Epithelial cell of prostate (primary cell): ENCODE results near the gene SLCO4C1.

Source experiments
- DNase-seq: peaks from one replicate; pipeline ENCODE4 v3.0.0-alpha.2; 2011; ENCODE audit warnings: low read depth, low spot score
- H3K27ac ChIP-seq: fragments of 450-650 bp; 2 replicates; pipeline ENCODE4 v1.5.1; 2017; ENCODE audit warnings: mild to moderate bottlenecking

Gene SLCO4C1

DNA sequence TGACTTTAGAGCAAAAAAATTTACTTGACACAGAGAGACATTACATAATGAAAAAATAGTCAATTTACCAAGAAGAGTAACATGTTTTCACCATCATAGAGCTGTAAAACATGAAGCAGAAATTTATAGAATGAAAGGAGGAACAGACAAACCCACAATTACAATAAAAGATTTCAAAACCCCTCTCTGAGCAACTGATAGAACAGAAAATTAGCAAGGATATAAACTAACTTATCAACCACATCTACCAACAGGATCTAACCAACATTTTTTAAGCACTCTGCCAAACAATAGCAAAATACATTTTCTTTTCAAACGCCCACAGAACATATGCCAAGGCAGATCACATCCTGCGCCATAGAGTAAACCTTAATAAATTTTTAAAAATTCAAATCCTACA lies 17.9 kb downstream of the SLCO4C1 start:
- H3K27ac ChIP-seq: no peak overlapping the region
- no peak for DNase-seq

DNA sequence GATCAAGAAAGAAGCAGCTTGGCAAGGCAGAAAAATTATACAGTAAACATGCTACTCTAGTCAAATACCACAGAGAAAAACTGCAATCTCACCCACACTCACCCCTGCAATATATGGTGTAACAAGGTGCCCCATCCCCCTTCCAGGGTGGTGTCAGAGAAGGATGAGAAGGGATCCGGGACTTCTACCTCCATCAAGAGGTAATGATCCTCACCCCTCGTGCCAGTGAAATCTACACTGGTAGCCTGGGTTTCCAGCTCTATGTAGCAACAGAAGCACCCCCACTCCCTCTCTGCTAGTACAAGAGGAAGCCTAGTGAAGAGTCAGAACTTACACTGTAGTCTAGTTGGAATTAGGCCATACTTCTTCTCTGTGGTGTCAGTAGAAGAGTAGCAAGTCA lies 18.9 kb downstream of the SLCO4C1 start:
- no peak overlapping the region for H3K27ac ChIP-seq
- DNase-seq: no peak

DNA sequence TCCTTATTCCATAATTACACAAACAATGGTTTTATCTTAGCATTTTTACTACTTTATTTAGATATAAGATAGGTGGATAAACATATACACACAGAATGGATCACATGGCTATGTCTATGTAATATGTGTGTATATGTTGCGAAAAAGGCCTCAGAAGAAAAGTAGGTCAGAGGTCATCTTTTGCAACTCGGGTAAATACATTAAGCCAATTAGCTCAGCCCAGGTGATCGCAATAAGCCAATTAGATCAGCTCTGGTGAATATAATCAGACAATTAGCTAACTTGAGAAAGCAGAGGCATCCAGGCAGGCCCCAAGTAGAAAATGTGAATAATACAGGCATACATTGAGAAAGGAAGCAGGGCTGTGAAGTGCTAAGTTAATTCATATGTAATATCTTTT lies 24.3 kb downstream of the SLCO4C1 start:
- DNase-seq: no peak
- no peak overlapping the region for H3K27ac ChIP-seq

DNA sequence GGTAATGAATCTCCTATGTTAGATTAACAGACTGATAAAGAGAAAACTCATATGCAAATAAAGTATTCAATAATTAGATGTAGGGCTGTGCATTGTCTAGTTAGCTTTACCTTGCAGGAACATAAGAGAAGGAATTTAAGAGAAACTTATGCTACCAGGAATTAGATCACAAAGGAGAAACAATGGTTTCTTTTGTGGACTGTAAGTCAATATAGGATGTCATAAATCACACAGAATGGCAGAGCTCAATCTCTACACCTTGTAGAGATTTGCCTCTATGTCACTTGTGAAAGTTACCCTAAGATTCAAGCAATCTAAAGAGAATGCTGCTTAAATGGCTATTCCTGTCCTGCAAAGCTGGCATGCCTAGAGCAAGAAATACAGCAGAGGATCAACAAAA lies 26.0 kb downstream of the SLCO4C1 start:
- H3K27ac ChIP-seq: no peak overlapping the region
- no peak for DNase-seq

DNA sequence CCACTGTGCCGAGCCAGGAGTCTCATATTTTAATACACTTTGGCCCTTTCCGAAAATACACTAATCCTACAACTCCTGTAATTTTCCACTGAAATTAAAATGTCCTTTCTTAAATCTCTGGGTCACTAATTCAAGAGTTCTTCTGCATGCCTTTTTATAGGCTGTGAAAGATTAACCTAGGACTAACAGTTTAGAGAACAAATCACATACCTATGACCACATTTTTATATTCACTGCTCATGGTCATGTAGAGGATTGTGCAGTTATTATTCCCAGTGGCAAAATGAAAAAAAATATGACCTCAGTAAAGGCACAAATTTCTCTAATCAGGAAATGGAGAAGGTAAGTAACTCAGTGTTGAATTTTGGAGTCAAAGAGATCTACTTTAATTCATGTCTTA lies 33.4 kb downstream of the SLCO4C1 start:
- no peak for DNase-seq
- H3K27ac ChIP-seq: no peak overlapping the region

DNA sequence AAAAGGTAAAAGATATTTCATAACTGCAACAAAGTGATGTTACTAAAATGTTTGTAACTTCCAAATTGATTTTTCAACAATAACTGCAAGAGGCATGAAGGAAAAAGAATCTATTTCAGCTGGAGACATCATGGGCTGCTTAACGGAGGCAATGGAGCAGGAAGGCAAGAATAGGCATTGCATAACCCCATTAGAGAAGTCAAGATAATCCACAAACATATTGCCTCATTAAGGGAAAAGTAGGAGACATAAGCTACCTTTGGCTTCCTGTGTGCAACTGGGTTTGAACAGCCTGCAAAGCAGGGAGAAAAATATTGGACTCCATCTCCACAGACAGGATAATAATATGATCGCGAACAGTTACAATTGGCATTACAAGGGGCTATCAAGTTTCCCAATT lies 46.7 kb downstream of the SLCO4C1 start:
- no peak for DNase-seq
- no peak overlapping the region for H3K27ac ChIP-seq

DNA sequence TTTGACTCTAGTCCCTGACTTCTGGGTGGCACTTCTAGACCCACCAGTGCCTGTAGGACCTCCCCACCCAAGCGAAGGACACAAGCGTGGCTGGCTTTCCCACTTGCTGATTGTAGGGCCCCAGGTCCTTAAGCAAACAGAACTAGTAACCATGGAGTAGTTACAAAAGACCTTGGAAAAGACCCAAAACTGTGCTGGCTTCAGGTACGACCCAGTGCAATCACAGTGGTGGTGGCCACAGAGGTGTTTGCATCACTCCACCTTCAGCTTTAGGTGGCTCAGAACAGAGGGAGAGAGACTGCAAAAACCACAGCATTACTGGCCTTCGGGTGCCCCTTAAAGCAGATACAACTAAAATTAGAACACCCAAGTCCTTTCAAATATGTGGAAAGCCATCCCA lies 52.9 kb downstream of the SLCO4C1 start:
- DNase-seq: no peak
- no peak overlapping the region for H3K27ac ChIP-seq

DNA sequence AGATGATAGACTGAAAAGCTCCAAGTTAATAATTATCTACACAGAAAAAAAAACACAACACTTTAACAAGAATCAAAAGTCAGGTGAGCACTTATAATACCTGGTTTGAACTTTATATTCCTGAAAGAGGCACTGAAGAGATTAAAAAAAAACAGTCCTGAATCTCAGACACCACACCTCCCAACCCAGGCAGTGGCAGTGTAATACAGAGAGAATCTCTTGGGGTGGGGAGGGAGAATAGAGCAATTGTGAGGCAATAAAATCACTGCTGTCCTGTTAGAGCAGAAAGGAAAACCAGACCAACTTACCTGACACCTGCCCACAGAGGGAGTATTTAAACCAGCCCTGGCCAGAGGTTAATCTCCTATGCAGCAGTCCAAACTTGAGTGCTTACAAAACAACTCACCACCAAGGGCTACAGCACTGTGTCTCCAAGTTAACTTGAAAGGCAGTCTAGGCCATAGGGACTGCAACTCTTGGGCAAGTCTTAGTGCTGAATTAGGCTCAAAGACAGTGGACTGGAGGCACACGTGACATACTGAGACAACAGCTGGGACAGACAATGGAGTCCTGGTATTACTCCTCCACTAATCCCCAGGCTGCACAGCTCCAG lies 54.2 kb downstream of the SLCO4C1 start:
- DNase-seq: no peak
- H3K27ac ChIP-seq: no peak overlapping the region

DNA sequence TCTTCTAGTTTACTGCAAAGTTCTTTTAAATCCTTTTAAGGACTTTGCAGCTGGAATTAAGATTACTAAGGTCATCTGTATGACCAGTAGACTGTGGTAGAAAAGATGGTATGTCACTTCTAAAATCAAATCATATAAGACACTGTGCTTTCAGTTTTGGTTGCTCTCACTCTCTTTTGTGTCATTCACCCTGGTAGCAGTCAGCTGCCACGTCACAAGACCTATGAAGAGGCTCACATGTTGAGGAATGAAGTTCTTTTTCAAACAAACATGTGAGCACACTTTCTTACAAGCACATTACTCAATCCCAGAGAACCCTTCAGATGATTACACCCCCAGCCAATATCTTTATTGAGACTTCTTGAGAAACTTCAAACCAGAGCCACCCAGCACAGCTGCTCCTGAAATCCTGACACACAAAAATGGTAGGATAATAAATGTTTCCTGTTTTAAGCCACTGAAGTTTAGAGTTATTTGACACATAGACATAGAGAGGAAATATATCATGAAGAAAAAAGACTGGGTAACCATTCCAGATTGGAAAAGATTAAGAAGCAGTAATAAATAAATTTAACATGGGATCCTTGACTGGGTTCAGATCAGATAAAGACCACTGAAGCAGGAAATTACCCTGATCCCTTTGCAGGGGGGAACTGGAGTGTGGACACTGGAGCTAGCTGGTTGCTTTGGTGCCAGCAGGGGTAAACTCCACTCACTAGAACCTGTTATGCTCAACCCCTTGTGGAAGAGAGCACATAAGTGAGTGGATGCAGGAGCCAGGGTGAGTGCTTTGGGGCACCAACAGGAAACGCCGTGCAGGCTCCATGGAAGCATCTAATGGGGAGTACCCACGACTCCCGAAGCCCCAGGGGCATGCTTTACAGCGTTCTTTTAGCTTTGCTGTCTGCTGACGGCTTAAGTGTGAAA lies 64.1 kb downstream of the SLCO4C1 start:
- no peak for DNase-seq
- H3K27ac ChIP-seq: no peak overlapping the region

DNA sequence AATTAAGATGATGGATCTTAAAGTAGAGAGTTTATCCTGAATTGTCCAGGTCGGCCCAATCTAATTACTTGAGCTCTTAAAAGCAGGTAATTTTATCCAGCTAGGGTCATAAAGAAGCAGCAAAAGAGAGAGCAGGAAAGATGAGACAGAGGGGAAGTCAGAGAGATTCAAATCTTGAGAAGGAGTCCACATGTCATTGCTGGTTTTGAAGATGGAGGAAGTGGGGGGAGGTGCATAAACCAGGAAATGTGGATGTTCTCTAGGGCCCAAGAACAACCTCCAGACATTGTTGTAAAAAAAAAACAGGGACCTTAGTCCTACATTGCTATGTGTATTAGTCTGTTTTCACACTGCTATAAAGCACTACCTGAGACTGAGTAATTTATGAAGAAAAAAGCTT lies 66.4 kb downstream of the SLCO4C1 start:
- no peak for DNase-seq
- H3K27ac ChIP-seq: no peak overlapping the region

DNA sequence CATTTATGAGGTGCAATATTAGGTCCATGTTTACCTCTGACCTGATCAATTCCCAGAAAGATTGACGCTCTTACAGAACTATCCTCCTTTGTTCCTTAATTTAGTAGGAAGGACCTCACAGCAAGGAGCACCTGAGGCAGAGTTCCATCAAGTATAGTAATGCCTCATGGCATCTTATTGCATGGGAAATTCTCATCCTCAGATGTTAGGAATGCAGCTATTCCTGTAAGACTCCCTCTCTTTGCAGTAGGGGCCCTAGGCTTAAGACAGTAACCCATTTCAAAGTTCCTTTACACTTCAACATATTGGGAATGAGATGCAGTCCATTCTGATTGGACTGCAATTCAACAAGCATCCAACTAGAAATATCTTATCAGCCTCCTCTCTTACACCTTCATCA lies 69.8 kb downstream of the SLCO4C1 start:
- DNase-seq: no peak
- no peak overlapping the region for H3K27ac ChIP-seq

DNA sequence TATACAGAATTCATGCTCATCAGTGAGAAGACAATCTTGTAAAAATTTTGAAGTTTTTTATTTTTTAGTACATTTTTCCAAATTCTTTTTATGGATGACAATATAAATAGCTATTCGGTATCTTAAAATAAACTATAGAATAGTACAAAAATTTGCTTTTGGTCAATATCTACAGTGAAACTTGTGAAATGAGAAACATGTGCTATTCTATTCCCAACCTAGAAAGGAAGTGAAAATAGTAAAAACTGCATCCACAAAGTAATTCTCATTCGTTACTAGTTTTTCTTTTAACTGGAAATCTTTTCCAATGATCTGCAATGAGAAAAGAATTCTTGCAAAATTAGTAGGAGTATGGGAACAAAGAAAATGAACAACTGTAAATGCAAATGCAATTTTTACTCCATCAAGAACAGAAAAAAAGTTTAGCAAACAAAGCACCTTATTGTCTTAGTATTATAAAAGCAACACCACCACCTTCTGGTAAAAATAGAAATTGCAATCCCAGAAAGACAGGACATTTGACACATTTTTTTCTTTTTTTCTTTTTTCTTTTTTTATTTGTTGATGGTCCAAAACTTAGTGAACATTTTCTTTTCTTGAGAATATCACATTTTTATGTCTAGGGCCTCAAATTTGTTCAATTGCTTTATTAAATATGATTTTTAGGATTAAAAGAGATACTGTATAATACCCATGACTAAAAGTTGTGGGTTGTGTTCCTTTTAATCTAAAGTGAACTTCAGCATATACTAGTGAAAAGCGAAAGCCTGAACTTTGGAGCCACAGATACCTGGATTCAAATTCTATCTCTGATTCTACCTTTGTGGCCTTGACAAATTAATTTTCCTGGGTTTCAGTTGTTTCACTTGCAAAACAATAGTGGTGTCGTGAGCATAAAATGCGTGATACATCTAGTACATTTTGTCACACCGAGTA lies 72.3 kb downstream of the SLCO4C1 start:
- DNase-seq: no peak
- no peak overlapping the region for H3K27ac ChIP-seq

DNA sequence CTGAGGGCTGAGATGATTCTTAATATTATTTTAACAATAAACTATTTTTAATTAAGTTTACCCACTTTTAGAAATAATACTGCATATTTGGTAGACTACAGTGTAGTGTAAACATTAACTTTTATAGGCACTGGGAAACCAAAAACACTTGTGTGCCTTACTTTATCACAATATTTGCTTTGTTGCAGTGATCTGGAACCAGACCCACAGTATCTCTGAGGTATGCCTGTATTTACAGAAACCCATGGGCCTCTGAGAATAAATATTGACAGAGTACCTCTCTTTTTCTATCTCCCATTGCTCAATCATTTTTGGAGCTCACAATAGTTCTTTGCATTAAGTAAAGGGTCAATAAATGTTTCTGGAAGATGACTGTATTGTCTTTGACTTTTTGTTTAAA lies 73.3 kb downstream of the SLCO4C1 start:
- no peak for DNase-seq
- no peak overlapping the region for H3K27ac ChIP-seq

DNA sequence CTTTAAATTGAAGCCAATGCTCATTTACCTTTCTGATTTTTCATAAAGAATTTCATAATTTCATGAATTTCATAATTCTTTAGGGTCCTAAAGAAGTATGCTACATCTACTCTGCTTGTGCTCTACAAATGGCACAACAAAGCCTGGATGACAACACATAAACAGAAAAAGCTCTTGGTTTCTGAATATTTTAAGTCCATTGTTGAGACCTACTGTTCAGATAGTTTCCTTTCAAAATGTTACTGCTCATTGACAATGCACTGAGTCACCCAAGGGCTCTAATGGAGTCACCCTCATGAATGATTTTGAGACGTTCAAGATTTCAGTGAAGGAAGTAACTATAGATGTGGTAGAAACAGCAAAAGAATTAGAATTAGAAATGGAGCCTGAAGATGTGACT lies 74.1 kb downstream of the SLCO4C1 start:
- no peak for DNase-seq
- no peak overlapping the region for H3K27ac ChIP-seq

DNA sequence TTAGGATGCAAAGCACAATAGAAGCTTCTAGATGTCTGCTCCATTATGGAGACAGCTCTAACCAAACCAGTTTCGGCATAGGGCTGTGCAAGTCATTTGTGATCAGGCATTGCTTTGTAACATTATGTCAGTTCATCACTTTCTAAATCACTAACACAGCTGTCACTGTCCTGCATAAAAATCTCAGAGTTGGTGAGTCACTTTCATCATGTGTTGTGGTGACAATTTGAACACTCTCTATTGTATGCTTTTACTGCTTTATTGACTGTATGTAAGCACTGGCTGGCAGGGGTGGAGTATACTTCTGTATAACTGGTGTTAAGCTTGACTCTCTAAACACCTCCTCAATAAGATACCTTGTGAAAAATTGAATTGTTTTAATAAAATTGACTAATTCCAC lies 77.9 kb downstream of the SLCO4C1 start:
- no peak for DNase-seq
- H3K27ac ChIP-seq: no peak overlapping the region

DNA sequence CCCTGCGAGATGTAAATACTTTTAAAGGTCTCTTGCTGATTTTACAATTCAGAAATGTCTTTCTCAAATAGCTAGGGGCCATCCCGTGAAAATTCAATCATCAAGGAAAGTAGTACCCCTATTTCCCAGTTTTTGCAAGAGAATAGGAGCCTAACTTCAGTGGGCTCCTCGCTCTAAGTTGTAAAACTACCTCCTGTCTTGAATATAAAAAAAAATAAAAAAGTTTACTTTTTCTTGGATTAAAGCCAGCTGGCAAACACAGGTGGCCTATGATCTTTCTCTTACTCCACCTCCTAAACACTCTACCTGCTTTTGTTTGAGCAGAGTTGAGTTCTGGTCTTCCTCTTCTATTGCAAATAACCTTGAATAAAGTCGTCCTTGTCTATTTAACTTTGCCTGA lies 79.4 kb downstream of the SLCO4C1 start:
- no peak for DNase-seq
- H3K27ac ChIP-seq: no peak overlapping the region

DNA sequence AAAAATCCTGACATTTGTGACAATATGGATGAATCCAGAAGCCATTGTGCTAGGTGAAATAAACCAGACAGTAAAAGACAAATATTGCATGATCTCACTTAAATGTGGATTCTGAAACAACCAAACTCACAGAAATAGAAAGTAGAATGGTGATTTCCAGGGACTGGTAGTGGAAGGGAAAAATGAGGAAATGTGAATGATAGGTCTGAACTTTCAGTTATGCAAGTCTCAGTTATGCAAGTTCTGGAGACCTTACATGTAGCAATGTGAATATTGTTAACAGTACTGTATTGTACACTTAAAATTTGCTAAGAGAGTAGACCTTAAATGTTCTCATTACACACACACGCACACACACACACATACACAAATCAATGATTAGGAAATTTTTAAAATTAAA lies 84.9 kb downstream of the SLCO4C1 start:
- no peak overlapping the region for H3K27ac ChIP-seq
- no peak for DNase-seq

DNA sequence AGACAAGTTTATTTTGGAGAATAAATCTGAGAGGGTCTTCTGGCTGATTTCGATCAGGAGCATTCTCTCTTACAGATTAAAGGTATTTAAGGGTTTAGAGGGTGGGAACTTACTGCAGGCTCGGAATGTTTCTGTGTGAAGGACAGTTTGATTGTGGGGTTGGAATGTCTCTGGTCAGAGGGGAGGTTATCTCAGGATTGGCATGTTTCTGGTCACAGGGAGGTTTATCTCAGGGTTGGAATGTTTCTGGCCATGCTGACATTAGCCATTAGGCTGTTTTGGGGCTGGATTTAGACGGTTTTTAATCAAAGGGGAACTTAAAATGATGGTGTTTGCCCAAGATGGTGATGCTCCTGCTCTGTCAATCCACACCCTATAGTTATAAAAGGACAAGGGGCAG lies 95.2 kb downstream of the SLCO4C1 start:
- no peak overlapping the region for H3K27ac ChIP-seq

DNA sequence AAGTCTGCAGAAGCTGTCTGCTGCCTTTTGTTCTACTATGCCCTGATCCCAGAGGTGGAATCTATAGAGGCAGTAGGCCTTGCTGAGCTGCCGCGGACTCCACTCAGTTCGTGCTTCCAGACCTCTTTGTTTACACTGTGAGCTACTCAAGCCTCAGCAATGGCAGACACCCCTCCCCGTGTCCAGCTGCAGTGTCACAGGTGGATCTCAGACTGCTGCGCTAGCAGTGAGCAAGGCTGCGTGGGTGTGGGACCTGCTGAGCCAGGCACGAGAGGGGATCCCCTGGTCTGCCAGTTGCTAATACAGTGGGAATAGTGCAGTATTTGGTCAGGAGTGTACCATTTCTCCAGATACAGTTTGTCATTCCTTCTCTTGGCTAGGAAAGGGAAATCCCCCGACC lies 99.6 kb downstream of the SLCO4C1 start:
- DNase-seq: no peak
- no peak overlapping the region for H3K27ac ChIP-seq

More for the DNA sequence above, 95.2 kb downstream of the SLCO4C1 start:
- no peak for DNase-seq
